Stomach smooth muscle (tissue), 2 donors: ENCODE results near the gene FRMD4A.

ENCODE experiments used
- H3K27ac ChIP-seq: one replicate; pipeline ENCODE4 v1.7.0; 2013; ENCODE audit warnings: mild to moderate bottlenecking, low read length, inconsistent platforms
- H3K27me3 ChIP-seq, 2 donors: one replicate each; pipeline ENCODE4 v1.7.0; 2013; ENCODE audit warnings: low read length in 2 of 2; ENCODE audit not compliant: insufficient read depth in 2 of 2, control insufficient read depth in 1 of 2
- H3K36me3 ChIP-seq, 2 donors: one replicate each; pipeline ENCODE4 v1.7.0; 2013; ENCODE audit warnings: low read length in 2 of 2; ENCODE audit not compliant: control insufficient read depth in 2 of 2, insufficient read depth in 2 of 2
- H3K4me1 ChIP-seq: one replicate; pipeline ENCODE4 v1.7.0; 2013; ENCODE audit warnings: low read length; ENCODE audit not compliant: control insufficient read depth, insufficient read depth
- H3K4me3 ChIP-seq, 2 donors: one replicate each; pipeline ENCODE4 v1.7.0; 2013; ENCODE audit warnings: low read length in 2 of 2
- H3K9ac ChIP-seq, 2 donors: one replicate each; pipeline ENCODE4 v1.7.0; 2013; ENCODE audit warnings: low read length in 2 of 2, mild to moderate bottlenecking in 1 of 2
- H3K9me3 ChIP-seq, 2 donors: one replicate each; pipeline ENCODE4 v1.7.0; 2013; ENCODE audit warnings: low read length in 2 of 2; ENCODE audit not compliant: control insufficient read depth in 2 of 2
- donor health status: healthy.
- donor health status: Pancreatic carcinoma.

The FRMD4A gene

DNA sequence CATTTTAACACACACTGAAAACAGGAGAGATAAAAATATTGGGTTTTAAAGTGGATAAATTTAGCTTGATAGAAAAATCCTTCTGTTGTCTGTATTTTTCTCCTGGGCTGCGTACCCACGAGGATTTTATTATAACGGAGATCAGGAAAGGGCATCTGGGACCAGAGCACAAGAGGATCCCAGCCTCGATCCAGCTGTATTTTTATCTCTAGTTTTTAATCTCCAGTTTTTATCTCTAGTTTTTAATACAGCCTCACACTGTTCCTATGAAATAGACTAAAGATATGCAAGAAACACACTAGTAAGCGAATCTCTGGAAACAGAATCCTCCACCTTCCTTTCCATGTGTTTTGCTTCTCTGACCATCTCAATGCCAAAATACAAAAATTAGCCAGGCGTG, 295.2 kb downstream of the FRMD4A start:
- Histone ChIP-seq H3K27me3 (peaks cover 0 to under 1% of the 10 kb centered on the region in 2 donors), H3K4me1 (peaks cover under 1% of the 10 kb centered on the region), H3K36me3 (no peaks in the 10 kb centered on the region), H3K4me3 (no peak overlapping the region), H3K27ac (no peak overlapping the region), H3K9ac (no peak overlapping the region), H3K9me3 (no peaks in the 10 kb centered on the region)

DNA sequence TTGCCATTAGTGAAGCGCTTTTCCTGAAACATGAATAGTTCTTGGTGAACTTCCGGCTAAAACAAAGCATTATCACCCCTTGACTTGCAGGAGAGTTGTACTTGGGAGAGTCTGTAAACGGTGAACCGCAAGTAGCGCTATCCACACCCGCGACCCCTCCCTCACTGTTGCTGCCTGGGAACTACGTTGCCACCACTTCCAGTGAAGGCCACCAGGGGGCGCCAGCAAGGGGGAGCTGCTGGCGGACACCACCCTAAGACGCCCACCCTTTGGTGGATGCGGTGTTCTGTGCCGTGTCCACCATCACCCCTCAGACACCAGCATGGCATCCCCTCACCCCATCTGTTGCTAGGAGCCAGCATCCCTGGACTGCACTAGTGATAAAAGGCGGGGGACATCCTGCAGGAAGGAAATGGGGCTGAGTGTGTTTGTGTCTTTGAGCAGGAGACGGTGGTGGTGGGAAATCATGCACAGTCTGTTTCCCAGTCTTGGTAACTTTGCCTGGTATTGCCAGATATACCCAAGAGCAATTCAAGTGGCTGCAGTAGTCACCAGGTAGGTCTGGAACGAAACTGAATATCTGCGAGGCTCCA, 298.2 kb downstream of the FRMD4A start:
- Histone ChIP-seq H3K27me3 (peaks cover 0 to 3% of the 10 kb centered on the region in 2 donors), H3K27ac (no peak overlapping the region), H3K9me3 (no peaks in the 10 kb centered on the region), H3K36me3 (no peaks in the 10 kb centered on the region), H3K4me3 (no peak overlapping the region), H3K4me1 (no peaks in the 10 kb centered on the region), H3K9ac (no peak overlapping the region)

DNA sequence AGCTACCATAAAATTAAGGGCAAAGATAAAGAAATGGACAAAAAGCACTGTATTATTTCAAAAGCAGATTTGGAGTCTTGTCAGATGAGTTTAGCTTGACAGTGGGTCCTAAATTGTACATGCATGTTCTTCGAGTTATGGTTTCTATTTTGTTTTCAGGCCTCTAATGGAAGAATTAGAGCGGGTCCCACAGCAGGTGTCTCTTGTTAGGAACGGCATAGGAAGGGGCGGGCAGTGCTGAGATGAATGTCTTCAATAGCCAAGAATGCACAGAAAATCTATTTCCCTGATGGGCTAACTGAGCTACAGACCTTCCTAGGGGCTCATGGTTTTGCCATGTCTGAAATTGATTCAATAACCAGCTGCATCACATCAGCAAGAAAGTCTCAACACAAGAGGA, 304.4 kb downstream of the FRMD4A start:
- no peaks in the 10 kb centered on the region for H3K9me3 ChIP-seq
- H3K4me1 ChIP-seq = no peaks in the 10 kb centered on the region
- no peak overlapping the region for H3K27ac ChIP-seq

DNA sequence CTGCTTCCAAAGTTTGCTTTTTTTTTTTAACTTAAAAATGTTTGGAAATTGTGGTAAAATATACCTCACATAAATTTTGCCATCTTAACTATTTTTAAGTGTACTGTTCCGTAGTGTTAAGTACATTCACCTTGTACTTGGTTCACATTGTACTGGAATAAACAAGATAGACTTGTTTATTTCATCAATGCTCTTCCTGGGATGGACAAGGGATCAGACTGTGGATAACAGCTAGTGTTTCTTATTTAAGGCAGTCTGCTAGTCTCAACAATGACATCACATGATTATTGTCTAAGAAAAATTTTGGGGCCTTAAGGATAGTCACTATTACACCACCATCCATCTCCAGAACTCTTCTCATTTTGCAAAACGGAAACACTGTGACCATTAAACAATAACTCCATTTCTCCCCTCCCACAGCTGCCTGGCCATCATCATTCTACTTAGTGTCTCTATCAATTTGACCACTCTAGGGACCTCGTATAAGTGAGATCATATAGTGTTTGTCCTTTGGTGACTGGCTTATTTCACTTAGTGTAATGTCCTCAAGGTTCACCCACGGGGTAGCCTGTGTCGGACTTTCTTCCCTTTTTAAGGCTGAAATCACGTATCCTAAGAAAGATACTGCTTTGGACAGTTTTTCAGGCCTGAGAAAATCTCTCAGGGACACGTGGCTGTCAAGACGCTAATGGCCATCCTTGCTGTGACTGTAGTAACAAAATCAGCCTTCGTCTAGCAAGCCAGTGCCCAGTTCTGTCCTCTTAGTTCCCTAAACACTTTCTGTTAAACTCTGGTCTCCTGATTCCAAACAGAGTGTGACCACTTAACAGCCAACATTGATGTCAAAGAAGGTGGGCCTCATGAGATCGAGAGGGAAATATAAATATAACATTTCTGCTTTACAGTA, 305.2 kb downstream of the FRMD4A start:
- no peaks in the 10 kb centered on the region for H3K9me3 ChIP-seq
- no peak overlapping the region for H3K4me3 ChIP-seq
- no peaks in the 10 kb centered on the region for H3K4me1 ChIP-seq
- no peak overlapping the region for H3K9ac ChIP-seq
- H3K27me3 ChIP-seq = peaks cover 0 to 3% of the 10 kb centered on the region in 2 donors
- no peaks in the 10 kb centered on the region for H3K36me3 ChIP-seq
- H3K27ac ChIP-seq = no peak overlapping the region

More for the DNA sequence above, 304.4 kb downstream of the FRMD4A start:
- peaks cover 0 to 3% of the 10 kb centered on the region in 2 donors for H3K27me3 ChIP-seq
- no peak overlapping the region for H3K4me3 ChIP-seq
- H3K36me3 ChIP-seq = no peaks in the 10 kb centered on the region
- no peak overlapping the region for H3K9ac ChIP-seq

DNA sequence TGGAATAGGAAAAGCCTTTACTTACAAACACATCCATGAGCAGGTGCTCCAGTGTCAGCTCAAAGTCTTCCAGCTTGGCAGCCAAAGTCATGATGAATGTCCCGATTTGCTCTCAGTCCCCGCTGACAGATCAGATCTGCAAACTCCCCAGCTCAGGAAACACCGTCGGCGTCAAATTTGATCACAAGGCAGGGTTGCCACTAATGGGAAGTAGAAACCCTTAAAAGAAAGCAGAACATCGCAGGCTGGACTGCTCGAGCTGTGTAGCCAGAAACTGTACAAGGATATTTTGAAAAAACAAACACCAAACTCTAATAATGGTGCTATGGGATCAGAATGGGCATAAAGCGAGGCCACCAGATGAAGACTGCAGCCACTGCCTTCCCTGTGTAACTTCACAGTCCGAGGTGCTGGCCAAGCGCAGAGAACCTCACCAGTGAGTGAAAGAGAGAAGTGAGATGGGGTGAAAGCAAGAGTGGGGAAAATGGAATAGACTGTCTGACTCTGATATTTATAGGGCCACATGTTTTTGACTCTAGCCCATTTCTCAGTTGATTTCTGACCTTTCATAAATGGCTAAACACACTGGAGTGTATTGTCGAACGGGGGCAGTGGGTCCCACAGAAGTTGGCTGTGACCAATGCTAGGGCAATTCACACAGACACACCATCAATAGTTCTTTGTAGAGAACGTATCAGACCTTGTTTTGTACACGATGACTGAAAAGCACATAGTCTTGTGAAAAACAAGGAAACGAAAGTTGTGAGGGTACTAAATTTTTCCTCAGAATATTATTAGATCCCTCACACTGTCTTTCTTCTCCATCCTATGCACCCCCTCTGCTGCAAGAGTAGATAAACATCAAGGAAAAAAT, 306.2 kb downstream of the FRMD4A start:
- no peak overlapping the region for H3K9ac ChIP-seq
- no peaks in the 10 kb centered on the region for H3K9me3 ChIP-seq
- H3K36me3 ChIP-seq = no peaks in the 10 kb centered on the region
- no peaks in the 10 kb centered on the region for H3K27me3 ChIP-seq
- peak overlapping the region; percentile 17 to 29 for H3K4me3 ChIP-seq
- no peaks in the 10 kb centered on the region for H3K4me1 ChIP-seq
- no peak overlapping the region for H3K27ac ChIP-seq

DNA sequence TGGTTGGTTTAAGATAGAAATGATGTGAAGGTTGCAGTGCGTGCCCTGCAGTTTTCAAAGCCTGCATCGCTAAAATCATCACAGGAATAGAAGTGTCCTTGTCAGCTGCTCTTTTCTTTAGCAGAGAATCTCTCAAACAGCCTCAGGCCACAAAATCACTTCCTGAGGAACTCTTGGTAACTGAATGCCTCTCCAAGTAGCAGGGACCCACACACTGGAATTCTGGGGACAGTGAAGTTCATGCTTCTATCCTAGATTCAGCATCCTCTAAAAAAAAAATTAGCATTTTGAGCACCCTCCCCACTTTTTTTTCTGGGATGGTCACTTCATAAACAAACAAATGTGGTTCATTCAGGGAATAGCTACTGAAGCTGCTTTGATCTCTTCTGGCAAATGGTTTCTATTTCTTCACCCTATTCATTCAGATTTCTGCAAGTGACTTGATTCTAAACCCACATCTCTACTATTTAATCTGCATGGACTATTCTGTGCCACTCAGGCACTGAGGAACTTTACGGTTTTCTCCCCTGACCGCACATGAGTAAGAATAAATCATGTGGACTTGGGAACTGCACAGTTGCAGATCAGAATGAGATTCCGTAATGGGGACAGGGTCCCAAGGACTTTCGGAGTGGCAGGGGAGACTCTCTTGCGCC, 306.9 kb downstream of the FRMD4A start:
- Histone ChIP-seq H3K27ac (no peak overlapping the region), H3K9ac (no peak overlapping the region), H3K36me3 (no peaks in the 10 kb centered on the region), H3K4me3 (peak overlapping the region in 1 of 2 donors; percentile 29), H3K27me3 (no peaks in the 10 kb centered on the region), H3K9me3 (no peaks in the 10 kb centered on the region), H3K4me1 (no peaks in the 10 kb centered on the region)

DNA sequence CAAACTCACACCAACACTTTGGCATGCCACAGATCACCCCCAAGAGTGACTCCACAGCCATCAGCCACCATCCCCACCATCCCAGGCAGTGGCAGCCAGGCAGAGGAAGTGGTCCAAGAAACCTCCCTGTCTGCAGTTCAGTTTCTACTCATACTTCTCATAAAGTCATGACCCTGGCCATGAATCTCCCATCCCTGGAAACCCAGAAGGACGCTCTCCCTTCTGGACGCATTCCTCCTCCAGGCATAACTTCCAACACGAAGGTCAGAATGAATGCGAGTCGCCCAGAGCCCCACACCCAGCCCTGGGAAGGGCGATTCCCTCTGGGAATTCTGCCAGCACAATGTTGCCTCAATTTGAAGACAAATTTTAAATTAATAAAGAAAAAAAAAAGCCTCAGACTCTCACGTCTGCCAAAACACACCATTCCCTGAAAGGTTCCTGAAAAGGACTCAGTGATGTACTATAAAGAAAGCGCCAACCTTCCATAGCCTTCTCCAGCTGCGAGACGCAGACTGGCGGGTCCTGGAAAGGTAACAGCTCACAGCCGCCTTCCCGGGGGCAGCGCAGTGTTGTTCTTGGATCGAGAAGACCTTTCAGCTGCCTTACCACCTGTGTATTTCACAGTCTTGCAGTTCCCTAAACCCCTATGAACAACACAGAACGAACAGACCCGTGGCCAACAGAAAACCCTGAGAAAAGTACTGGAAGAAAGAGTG, 307.6 kb downstream of the FRMD4A start:
- Histone ChIP-seq H3K9ac (no peak overlapping the region), H3K9me3 (no peaks in the 10 kb centered on the region), H3K27ac (no peak overlapping the region), H3K4me1 (no peaks in the 10 kb centered on the region), H3K4me3 (peak overlapping the region in 1 of 2 donors; percentile 29), H3K27me3 (no peaks in the 10 kb centered on the region), H3K36me3 (no peaks in the 10 kb centered on the region)

DNA sequence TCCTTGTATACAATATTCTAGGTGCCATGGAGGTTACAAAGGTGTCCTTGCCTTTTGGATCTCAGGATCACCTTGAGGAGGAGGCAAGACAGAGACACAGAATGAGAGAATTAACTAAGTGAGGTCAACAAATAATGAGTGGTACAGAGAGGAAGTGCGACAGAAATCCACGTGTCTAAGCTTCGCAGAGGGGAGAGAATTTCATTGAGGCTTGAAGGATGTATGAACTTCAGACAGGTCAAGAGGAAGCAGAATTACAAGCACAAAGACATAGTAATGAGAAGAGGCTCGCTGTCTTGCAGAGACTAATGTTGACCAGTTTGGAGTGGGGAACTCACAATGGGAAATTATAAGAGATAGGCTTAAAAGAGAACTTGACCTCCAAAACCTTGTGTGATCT, 308.7 kb downstream of the FRMD4A start:
- H3K9me3 ChIP-seq = no peaks in the 10 kb centered on the region
- H3K36me3 ChIP-seq = no peaks in the 10 kb centered on the region
- no peak overlapping the region for H3K4me3 ChIP-seq
- H3K9ac ChIP-seq = no peak overlapping the region
- H3K27me3 ChIP-seq = no peaks in the 10 kb centered on the region
- no peak overlapping the region for H3K27ac ChIP-seq
- no peaks in the 10 kb centered on the region for H3K4me1 ChIP-seq

DNA sequence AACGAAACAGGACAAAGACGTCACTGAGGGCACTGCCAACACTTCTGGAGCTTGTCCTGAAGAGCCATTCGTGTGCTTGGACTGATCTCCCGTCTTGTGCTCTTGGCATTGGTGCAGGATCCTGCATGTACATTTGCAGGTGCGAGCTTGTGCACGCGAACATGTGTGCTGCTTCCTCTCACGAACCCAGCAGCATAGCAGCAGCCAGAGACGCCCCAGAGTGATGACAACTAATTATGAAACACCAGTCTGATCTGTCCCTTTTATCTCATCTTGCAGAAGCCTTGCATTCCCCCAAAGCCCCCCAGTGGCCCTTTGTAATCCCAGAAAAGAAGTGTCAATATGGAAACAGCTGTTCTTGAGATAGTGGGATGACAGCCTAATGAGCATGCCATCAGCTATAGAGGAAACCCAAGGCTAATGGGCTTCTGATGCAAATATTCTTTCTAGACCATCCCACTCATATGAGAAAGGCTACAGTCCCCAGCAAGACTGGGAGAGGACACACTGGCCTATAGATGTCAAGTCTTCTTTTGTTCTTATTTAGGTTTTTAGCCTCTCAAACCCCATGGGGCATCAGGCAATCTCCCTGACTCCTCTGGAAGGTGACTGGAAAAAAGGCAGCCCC, 310.6 kb downstream of the FRMD4A start:
- H3K27ac ChIP-seq = no peak overlapping the region
- H3K36me3 ChIP-seq = no peaks in the 10 kb centered on the region
- H3K4me1 ChIP-seq = no peaks in the 10 kb centered on the region
- no peak overlapping the region for H3K9ac ChIP-seq
- H3K27me3 ChIP-seq = no peaks in the 10 kb centered on the region
- H3K4me3 ChIP-seq = no peak overlapping the region
- H3K9me3 ChIP-seq = no peaks in the 10 kb centered on the region
